Activated CD8-positive, alpha-beta memory T cell treated with anti-CD3 and anti-CD28 coated beads, Interleukin-2, amount 50 U/mL, for 4 hours (primary cell): ENCODE measurements around the gene EVL.

Source experiments
- DNase-seq: peaks from one replicate; pipeline ENCODE4 v3.0.0-alpha.2; 2020

EVL gene

GRCh38 chr14:100132903-100133510 is 67.8 kb downstream of the EVL start:
- no peak for DNase-seq

GRCh38 chr14:100134586-100134985 is 69.4 kb downstream of the EVL start:
- DNase-seq: no peak

GRCh38 chr14:100135073-100135472 is 69.9 kb downstream of the EVL start:
- no peak for DNase-seq

GRCh38 chr14:100135784-100136183 is 70.6 kb downstream of the EVL start:
- DNase-seq: no peak

DNA sequence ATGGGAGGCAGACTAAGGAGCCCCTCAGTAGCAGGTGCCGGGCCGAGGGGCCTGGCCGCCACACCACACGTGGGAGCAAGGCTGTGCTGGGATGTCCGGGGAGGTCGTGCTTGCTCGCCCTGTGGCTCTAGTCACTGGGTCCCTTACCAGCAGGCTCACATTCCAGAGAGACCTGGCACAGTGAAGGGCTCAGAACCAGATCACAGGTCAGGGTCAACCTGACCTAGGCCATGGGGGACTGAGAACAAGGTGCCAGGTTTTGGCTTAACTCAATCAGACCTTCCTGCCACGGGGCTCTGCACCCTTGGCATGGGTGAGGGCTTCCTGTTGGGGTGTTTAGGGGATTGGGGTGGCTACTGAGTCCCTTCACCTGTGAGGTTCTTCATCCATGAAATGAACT is 72.0 kb downstream of the EVL start:
- DNase-seq: no peak

DNA sequence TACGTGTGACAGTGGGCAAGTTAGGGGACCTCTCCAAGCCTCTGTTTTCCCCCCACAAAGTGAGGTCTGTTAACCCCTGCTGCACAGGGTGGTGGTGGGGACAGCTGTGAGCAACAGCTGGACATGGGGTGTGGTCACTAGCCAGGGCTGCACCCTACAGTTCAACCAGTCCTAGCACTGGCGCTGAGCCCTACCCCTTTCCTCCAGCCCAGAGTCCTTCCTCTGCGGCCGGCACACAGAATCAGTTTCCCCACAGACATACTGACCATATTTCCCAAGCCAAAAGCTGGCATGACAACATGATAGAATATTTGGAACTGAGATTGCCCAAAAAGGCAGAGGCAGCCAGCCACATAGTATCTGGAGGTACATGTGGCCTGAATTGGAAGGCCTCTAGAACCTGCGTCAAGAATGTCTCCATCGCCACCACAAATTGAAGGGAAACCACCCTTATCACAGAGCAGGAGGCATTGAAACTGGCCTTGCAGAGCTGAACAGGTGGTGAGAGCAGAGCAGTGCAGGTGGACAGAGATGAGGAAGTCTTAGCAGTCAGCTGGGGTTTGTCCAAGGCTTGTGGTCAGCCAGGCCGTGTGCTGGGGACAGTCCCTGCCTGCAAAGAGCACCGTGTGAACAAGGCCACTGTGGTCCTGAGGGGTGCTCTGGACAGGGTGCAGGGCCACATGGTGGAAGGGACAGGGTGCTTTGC is 73.0 kb downstream of the EVL start:
- DNase-seq: no peak

- no peak for DNase-seq
Observed at GRCh38 chr14:100138955-100139354, 73.7 kb downstream of the EVL start.

GRCh38 chr14:100140452-100141078 is 75.3 kb downstream of the EVL start:
- no peak for DNase-seq

DNA sequence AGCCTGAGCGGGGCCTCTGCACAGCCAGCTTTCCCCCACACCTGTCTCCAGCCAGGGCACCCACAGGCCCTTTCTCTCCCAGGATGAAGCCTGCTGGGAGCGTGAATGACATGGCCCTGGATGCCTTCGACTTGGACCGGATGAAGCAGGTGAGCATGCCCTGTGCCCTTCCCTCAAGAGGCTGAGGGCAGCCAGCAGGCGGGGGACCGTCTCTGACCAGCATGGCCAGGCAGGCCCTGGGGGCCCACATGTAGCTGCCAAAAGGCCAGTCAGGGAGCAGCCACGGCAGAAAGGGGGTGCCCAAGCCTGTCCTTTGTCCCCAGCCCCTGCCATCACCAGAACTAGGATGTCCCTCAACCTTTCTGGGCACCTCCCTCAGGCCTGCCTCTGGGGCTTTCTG is 75.9 kb downstream of the EVL start:
- no peak for DNase-seq

DNA sequence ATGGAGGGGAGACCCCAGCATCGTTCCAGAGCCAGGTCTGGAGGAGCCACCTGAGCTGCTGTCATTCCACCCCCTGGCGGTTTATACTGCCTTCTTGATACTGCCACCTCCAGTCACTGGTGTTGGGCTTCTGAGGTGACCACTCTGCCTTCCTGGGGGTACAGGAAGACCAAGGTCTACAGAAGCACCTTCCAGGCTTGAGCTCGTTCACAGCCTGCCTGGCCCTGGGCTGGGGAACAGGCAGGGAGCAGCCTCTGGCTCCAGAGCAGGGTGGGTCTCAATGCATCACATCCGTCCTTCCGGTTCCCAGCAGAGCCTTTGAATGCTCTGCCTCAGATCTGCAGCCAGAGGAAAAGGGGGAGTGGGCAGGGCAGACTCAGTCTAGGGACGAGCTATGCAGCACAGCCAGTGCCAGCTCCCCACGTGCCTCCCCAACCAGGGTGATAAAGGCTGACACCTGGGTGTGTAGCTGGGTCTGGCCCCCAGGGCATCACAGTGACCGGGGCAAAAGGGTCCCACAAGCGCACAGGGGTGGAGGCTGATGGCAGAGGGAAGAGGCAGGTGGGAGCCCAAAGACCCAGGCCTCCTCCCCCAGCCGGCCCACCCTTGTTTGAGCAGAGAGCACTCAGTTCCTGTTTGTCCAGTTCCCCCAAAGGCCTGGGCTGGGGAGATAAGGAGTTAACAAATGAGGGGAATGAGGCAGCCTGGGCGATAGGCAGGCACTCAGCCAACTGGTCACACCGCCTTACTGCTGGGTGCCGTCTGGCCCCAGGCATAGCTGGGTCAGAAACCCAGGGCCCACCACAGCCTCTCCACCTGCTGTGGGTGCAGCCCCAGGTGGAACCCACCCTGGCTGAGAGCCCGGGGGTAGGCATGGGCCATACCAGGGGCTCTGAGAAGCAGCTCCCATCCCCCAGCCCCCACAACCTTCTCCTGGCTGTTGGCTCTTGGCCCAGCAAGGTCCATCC is 77.1 kb downstream of the EVL start:
- DNase-seq: no peak

DNA sequence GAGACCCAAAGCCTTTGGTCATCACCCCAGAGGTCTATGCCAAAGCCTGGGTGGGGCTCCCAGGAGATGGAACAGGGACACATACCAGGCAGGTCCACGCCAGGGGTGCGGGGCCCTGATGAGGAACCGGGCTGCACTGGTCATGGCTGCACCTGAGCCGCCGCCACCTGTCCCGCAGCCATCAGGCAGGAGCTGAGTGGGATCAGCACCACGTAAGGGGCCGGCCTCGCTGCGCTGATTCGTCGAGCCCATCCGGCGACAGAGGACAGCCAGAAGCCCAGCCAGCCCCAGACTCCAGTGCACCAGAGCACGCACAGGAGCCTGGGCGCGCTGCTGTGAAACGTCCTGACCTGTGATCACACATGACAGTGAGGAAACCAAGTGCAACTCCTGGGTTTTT is 78.3 kb downstream of the EVL start:
- DNase-seq: no peak

GRCh38 chr14:100143934-100144333 is 78.7 kb downstream of the EVL start:
- no peak for DNase-seq

DNA sequence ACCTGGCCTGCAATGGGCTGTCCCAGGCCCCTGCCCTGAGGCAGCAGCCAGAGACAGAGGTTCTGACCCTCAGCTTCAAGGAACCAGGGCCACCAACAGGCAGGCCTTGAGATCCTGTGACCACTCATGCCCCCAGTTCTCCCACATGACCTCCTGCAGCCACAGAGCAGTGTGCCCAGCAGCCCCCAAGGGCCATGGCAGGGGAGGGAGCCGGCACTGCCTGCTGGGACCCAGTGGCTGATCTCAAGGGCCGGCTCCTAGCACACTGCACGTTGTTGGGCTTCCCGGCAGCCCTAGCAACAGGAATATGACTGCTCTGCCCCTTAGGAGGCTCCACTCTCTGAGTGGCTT is 79.4 kb downstream of the EVL start:
- DNase-seq: no peak

GRCh38 chr14:100144996-100145646 is 79.9 kb downstream of the EVL start:
- DNase-seq: no peak

DNA sequence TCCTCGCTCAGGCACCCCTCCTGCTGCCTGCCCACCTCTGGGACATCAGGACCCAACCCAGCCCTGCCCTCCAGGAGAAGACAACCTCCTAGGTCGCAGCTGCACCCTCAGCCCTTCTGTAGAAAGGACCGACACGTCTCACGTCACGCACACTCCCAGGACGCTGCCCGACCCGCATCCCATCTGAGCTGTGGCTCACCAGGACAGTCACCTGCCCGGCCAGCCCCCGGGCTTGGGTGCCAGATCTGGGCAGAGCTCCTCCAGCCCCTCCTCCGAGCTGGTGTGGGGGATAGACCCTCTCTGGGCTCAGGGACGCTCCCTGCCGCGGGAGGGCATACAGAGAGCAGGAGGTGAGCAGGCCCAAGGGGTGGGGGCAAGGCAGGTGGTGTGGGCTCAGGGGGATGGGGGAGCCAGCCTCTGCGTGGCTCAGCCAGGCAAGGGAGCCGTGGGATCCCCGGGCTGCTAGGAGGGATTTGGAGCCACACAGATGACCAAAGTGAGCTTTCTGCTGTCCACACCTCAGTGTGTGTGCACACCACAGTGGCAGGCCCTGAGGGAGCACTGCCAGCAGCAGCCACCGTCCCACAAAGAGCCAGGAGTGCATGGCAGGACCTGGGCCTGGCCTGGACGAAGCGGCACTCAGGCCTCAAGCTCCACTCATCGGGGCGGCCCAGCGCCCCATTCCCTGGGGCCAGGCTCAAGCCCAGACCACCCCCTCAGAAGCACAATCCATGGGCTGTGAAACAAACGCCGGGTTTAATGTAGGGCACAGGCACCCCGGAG is 80.7 kb downstream of the EVL start:
- DNase-seq: no peak

- no peak for DNase-seq
Observed at GRCh38 chr14:100146531-100147091, 81.4 kb downstream of the EVL start.

DNA sequence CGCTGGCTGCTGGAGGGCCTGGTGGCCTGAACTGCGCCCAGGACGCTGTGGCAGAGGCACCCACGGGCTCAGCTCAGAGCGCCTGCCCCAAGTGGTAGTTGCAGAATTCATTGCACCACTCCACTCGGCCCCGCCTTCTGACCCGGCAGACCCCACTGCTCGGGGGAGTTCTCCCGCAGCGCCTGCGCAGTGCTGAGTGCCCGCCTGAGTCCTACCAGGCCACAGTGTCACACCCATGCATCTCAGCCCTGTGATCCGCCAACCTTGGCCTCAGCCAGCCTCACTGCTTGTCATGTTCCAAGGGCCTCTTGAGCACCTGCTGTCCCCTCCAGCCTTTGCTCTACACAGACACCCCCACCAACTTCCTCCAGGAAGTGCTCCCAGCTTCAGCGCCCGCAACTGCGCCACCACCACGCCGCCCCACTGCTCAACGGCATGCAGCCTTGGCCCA is 82.0 kb downstream of the EVL start:
- DNase-seq: peak; percentile 70

DNA sequence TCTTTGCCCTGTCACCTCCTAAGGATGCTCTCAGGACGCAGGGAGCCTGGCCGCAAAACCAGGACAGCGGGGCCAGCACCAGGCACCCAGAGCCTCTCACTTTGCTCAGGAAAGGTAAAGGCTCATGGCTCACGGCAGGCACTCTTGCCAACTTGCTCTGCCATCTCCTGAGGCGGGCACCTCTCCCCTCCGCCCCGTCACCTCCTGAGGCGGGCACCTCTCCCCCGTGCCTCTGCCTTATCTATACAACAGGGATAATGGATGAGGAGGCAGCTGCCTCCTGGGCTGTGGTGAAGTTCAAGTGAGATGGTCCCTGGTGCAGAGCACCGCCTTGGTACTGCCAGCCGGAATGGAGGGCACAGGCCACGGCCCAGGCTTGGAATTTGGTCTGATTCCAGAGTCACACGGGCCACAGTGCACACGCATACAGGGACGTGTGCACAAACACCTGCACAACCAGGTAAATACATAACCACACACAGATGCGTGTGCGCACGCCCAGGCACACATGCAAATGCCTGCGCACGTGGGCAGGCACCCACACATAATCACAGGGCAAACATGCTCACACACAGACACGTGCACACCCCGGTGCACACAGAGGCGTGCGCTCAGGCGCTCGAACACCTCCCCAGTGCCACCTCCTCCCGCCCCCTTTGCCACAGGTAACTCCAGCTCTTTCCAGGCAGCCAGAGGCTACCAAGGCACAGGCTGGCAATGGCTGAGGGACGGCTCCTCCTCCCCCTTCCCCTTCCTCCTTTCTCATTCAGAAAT is 82.7 kb downstream of the EVL start:
- no peak for DNase-seq

- no peak for DNase-seq
Observed at GRCh38 chr14:100148837-100149731, 83.9 kb downstream of the EVL start.
